ENCODE measurements around the gene PPP1R12B.
"Not testable (repeated sequence)": the region's sequence is repeated elsewhere in the genome, so short reads cannot be mapped to it uniquely, and the experiment has no call there.

DNA sequence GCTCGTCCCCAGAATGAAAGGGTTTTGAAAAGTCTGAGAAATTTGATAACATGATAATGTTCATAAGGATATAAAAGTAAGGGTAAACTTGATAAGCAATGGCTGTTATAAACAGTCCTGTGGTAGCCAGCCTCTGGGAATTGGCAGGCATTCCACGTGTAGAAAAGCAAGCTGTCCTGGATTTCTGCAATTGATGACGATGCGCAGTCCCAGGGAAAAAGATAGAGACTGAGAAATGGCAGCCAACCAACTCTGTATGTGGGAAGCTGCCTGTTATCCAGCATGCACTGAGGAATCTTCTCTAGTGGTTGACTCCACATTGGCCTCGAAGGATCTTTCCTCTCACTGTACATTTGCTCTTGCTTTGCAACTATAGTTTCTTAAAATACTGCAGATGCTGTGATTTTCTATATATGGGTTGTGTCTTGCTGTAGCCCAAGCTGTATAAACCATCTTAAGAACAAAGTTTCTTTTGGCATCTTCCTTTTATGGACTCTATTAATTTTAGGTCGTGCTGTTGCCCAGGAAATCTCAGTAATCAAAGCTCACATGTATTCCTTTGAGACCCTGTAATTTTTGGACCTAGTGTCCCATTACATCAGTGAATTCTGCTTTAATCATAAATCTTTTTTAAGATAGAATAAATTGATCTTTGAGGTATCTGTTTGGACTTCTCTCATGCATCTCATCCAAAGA, 157.5 kb downstream of the PPP1R12B start:
- TF ChIP-seq, protein P1, sequence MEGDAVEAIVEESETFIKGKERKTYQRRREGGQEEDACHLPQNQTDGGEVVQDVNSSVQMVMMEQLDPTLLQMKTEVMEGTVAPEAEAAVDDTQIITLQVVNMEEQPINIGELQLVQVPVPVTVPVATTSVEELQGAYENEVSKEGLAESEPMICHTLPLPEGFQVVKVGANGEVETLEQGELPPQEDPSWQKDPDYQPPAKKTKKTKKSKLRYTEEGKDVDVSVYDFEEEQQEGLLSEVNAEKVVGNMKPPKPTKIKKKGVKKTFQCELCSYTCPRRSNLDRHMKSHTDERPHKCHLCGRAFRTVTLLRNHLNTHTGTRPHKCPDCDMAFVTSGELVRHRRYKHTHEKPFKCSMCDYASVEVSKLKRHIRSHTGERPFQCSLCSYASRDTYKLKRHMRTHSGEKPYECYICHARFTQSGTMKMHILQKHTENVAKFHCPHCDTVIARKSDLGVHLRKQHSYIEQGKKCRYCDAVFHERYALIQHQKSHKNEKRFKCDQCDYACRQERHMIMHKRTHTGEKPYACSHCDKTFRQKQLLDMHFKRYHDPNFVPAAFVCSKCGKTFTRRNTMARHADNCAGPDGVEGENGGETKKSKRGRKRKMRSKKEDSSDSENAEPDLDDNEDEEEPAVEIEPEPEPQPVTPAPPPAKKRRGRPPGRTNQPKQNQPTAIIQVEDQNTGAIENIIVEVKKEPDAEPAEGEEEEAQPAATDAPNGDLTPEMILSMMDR (conservative IDR thresholded peaks at IDR 0.05 in 1 of 2, IDR thresholded peaks at IDR 0.05 in 1 of 2; ENCODE audit: low read depth in 1 of 2, low read length in 2 of 2), result not testable (repeated sequence)
- not testable (repeated sequence) for TF ChIP-seq EZH2 (IDR thresholded peaks at IDR 0.05; ENCODE audit: low read length, missing control alignments)
